Measurements from ENCODE around the gene POLR3GL.
"Not testable (repeated sequence)": the region's sequence is repeated elsewhere in the genome, so short reads cannot be mapped to it uniquely, and the experiment has no call there.

The POLR3GL gene

GRCh38 chr1:145964328-145965118 lies at the start of gene POLR3GL, which contains the start of gene ANKRD34A:
Gene POLR3GL, plus strand, starts transcription at chr1:145964690. Its CDS starts 10,176 bp downstream, at chr1:145974866.
Gene ANKRD34A, minus strand, starts transcription at chr1:145964575. Its CDS starts 2,816 bp downstream, at chr1:145961759.
- DNase-seq (ENCODE audit: low read depth) = peak; percentile 80

GRCh38 chr1:145916745-145917144 lies 47.7 kb upstream of the POLR3GL start:
- DNase-seq (ENCODE audit: low read depth) = no peak

GRCh38 chr1:145917595-145917994 lies 46.9 kb upstream of the POLR3GL start:
- DNase-seq (ENCODE audit: low read depth) = no peak

GRCh38 chr1:145918144-145918991 lies 46.1 kb upstream of the POLR3GL start, which contains the start of gene PEX11B:
Gene PEX11B, minus strand, starts transcription at chr1:145918717. Its CDS starts 29 bp downstream, at chr1:145918688.
- peak; percentile 86 for DNase-seq (ENCODE audit: low read depth)

- DNase-seq (ENCODE audit: low read depth) = no peak
Measured at GRCh38 chr1:145918992-145919939, 45.2 kb upstream of the POLR3GL start.

- not testable (repeated sequence) for DNase-seq (ENCODE audit: low read depth)
Measured at GRCh38 chr1:145920297-145920696, 44.2 kb upstream of the POLR3GL start.

GRCh38 chr1:145922266-145922665 lies 42.2 kb upstream of the POLR3GL start:
- no peak for DNase-seq (ENCODE audit: low read depth)

- no peak for DNase-seq (ENCODE audit: low read depth)
Measured at GRCh38 chr1:145926686-145927062, 37.8 kb upstream of the POLR3GL start.

- peak; percentile 90 for DNase-seq (ENCODE audit: low read depth)
Measured at GRCh38 chr1:145927063-145927886, 37.2 kb upstream of the POLR3GL start, which contains the start of gene RBM8A. Gene RBM8A, minus strand, starts transcription at chr1:145927484. Its CDS starts 58 bp downstream, at chr1:145927426.

- no peak for DNase-seq (ENCODE audit: low read depth)
Measured at GRCh38 chr1:145927916-145928643, 36.4 kb upstream of the POLR3GL start.

GRCh38 chr1:145932522-145933009 lies 31.9 kb upstream of the POLR3GL start:
- DNase-seq (ENCODE audit: low read depth) = not testable (repeated sequence)

GRCh38 chr1:145935708-145936107 lies 28.8 kb upstream of the POLR3GL start:
- no peak for DNase-seq (ENCODE audit: low read depth)

GRCh38 chr1:145936247-145936646 lies 28.2 kb upstream of the POLR3GL start:
- no peak for DNase-seq (ENCODE audit: low read depth)

GRCh38 chr1:145937436-145937835 lies 27.1 kb upstream of the POLR3GL start:
- no peak for DNase-seq (ENCODE audit: low read depth)

GRCh38 chr1:145942405-145942804 lies 22.1 kb upstream of the POLR3GL start:
- DNase-seq (ENCODE audit: low read depth) = no peak

GRCh38 chr1:145942871-145943270 lies 21.6 kb upstream of the POLR3GL start:
- DNase-seq (ENCODE audit: low read depth) = no peak

- DNase-seq (ENCODE audit: low read depth) = no peak
Measured at GRCh38 chr1:145944532-145944931, 20.0 kb upstream of the POLR3GL start.

GRCh38 chr1:145946477-145946986 lies 18.0 kb upstream of the POLR3GL start:
- DNase-seq (ENCODE audit: low read depth) = no peak

GRCh38 chr1:145947551-145947950 lies 16.9 kb upstream of the POLR3GL start:
- DNase-seq (ENCODE audit: low read depth) = no peak
